DOHH2 (cell line): ENCODE results near the gene CATSPERD.
"Not testable (repeated sequence)": the region's sequence is repeated elsewhere in the genome, so short reads cannot be mapped to it uniquely, and the experiment has no call there.

Experiments used
- H3F3A ChIP-seq: fragments of 200-600 bp; sonication (generic), shearing (Covaris generic); 2 replicates; pipeline ENCODE4 v1.6.0; 2016; ENCODE audit warnings: antibody characterized with exemption, mild to moderate bottlenecking; ENCODE audit not compliant: control insufficient read depth, insufficient read depth
- H3K27ac ChIP-seq: fragments of 200-600 bp; sonication (generic); 2 replicates; pipeline ENCODE4 v1.5.1; 2014; ENCODE audit warnings: low read depth, mild to moderate bottlenecking, low read length, moderate library complexity
- H3K27me3 ChIP-seq: fragments of 200-600 bp; sonication (generic); 2 replicates; pipeline ENCODE4 v1.6.1; 2014; ENCODE audit warnings: mild to moderate bottlenecking, low read length, mixed read lengths; ENCODE audit not compliant: control insufficient read depth
- H3K36me3 ChIP-seq: fragments of 200-600 bp; sonication (generic); 2 replicates; pipeline ENCODE4 v1.6.1; 2014; ENCODE audit warnings: mild to moderate bottlenecking, low read length, moderate library complexity, mixed read lengths; ENCODE audit not compliant: control insufficient read depth
- H3K4me1 ChIP-seq: fragments of 200-600 bp; sonication (generic); 2 replicates; pipeline ENCODE4 v1.6.1; 2014; ENCODE audit warnings: mild to moderate bottlenecking, low read length, mixed read lengths; ENCODE audit not compliant: control insufficient read depth
- H3K4me2 ChIP-seq: fragments of 200-600 bp; sonication (generic); 2 replicates; pipeline ENCODE4 v1.6.0; 2014; ENCODE audit warnings: mild to moderate bottlenecking, low read length, moderate library complexity
- H3K4me3 ChIP-seq: fragments of 200-600 bp; sonication (generic); 2 replicates; pipeline ENCODE4 v1.5.1; 2014; ENCODE audit warnings: mild to moderate bottlenecking, low read length, mixed read lengths
- H3K79me2 ChIP-seq: fragments of 200-600 bp; sonication (generic); 2 replicates; pipeline ENCODE4 v1.6.1; 2014; ENCODE audit warnings: mild to moderate bottlenecking, low read length, mixed read lengths; ENCODE audit not compliant: control insufficient read depth
- H3K9me2 ChIP-seq: fragments of 200-600 bp; sonication (generic); replicated peaks from 2 replicates; pipeline ENCODE4 v1.6.1; 2014; ENCODE audit warnings: mild to moderate bottlenecking, low read length, mixed read lengths; ENCODE audit not compliant: control insufficient read depth
- H3K9me3 ChIP-seq: fragments of 200-600 bp; sonication (generic); 2 replicates; pipeline ENCODE4 v1.6.1; 2014; ENCODE audit warnings: antibody characterized with exemption, low read length, mixed read lengths; ENCODE audit not compliant: control insufficient read depth, insufficient read depth
- H4K20me1 ChIP-seq: fragments of 200-600 bp; sonication (generic); 2 replicates; pipeline ENCODE4 v1.6.0; 2014; ENCODE audit warnings: low read depth, mild to moderate bottlenecking, antibody characterized with exemption, low read length, moderate library complexity; ENCODE audit not compliant: control insufficient read depth, insufficient read depth
- CTCF ChIP-seq: fragments of 200-600 bp; sonication (generic); IDR thresholded peaks from one replicate; pipeline ENCODE4 v1.5.1; 2014; ENCODE audit warnings: antibody characterized with exemption, mild to moderate bottlenecking, low read depth, low read length; ENCODE audit not compliant: poor library complexity, severe bottlenecking
- EZH2phosphoT487 ChIP-seq: fragments of 200-600 bp; sonication (generic); IDR thresholded peaks from 2 replicates; pipeline ENCODE4 v1.6.1; 2017; ENCODE audit warnings: borderline replicate concordance, mild to moderate bottlenecking, antibody characterized with exemption, low read length, moderate library complexity, mixed read lengths

The CATSPERD gene

DNA sequence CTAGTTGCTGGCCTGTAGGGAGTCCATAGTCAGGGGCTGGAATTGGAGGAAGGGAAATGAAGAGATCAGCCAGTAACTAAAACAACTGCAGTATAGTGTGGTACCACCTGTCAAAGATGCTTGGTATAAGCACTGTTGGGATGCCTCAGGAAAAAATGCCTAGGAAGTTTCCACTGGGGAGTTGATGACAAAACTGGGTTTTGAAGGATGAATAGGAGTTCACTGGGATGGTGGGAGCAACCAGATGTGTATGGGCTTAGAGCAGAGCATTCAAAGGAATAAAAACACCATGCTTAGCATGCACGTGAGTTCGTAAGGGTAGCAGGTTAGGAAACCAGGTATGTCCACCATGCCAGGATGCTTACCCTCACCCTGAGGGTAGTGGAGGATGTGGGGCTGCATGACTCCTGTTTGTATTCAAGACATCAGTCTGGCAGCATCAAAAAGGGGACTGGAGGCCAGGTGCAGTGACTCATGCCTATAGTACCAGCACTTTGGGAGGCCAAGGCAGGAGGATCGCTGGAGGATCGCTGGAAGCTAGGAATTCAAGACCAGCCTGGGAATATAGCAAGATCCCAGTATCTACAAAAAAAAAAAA, 7.1 kb downstream of the CATSPERD start:
- no peak overlapping the region for H3K4me2 ChIP-seq
- no peak for TF ChIP-seq EZH2phosphoT487
- no peak for TF ChIP-seq CTCF
- H3K9me2 ChIP-seq, result no peaks in the 10 kb centered on the region
- no peak overlapping the region for H3K4me3 ChIP-seq
- H3K9me3 ChIP-seq, result no peaks in the 10 kb centered on the region
- no peak overlapping the region for H3K27ac ChIP-seq
- no peaks in the 10 kb centered on the region for H4K20me1 ChIP-seq
- H3K4me1 ChIP-seq, result no peaks in the 10 kb centered on the region
- H3K27me3 ChIP-seq, result no peaks in the 10 kb centered on the region
- H3F3A ChIP-seq, result no peaks in the 10 kb centered on the region
- H3K79me2 ChIP-seq, result no peaks in the 10 kb centered on the region
- H3K36me3 ChIP-seq, result no peaks in the 10 kb centered on the region

DNA sequence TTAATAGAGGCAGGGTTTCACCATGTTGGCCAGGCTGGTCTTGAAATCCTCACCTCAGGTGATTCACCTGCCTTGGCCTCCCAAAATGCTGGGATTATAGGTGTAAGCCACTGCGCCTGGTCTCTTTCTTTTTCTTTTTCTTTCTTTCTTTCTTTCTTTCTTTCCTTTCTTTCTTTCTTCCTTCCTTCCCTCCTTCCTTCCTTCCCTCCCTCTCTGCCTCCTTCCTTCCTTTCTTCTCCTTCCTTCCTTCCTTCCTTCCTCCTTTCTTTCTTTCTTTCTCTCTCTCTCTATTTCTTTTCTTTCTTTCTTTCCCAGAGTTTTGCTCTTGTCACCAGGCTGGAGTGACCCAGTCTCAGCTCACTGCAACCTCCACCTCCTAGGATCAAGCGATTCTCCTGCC, 12.7 kb downstream of the CATSPERD start:
- H3K27ac ChIP-seq, H3K9me3 ChIP-seq, H3K4me1 ChIP-seq, H4K20me1 ChIP-seq, H3K9me2 ChIP-seq, H3K36me3 ChIP-seq, H3K79me2 ChIP-seq, H3K4me2 ChIP-seq, H3K27me3 ChIP-seq, H3K4me3 ChIP-seq, H3F3A ChIP-seq: not testable (repeated sequence)

DNA sequence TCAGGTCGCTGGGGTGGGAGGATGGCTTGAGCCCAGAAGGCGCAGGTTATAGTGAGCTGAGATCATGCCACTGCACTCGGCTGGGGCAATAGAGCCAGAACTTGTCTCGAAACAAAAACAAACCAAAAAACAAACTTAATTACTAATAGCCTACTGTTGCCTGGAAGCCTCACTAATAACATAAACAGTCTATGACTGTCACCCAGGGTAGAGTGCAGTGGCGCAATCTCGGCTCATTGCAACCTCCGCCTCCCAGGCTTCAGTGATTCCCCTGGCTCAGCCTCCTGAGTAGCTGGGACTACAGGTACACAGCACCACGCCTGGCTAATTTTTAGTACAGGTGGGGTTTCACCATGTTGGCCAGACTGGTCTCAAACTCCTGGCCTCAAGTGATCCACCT, 18.0 kb downstream of the CATSPERD start:
- Histone ChIP-seq H3K27ac (no peak overlapping the region), H3F3A (no peaks in the 10 kb centered on the region), H3K4me2 (no peak overlapping the region), H3K9me2 (no peaks in the 10 kb centered on the region), H3K4me1 (no peaks in the 10 kb centered on the region), H3K27me3 (no peaks in the 10 kb centered on the region), H3K4me3 (no peak overlapping the region), H3K79me2 (no peaks in the 10 kb centered on the region), H4K20me1 (no peaks in the 10 kb centered on the region), H3K9me3 (no peaks in the 10 kb centered on the region), H3K36me3 (no peaks in the 10 kb centered on the region)
- TF ChIP-seq EZH2phosphoT487 (no peak), CTCF (no peak)

DNA sequence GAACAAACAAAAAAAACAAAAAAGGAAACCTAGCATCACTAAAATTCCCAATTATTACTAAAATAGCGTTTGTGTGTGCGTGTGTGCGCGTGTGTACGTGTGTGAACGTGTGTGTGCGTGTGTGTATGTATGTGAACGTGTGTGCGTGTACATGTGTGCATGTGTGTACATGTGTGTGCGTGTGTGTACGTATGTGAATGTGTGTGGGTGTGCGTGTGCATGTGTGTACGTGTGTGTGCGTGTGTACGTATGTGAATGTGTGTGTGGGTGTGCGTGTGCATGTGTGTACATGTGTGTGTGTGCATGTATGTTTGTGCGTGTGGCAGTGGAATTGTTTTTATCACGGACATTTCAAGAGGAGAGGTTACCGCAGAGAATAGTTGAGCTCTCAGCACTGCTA, 21.6 kb downstream of the CATSPERD start:
- Histone ChIP-seq H3K79me2 (no peaks in the 10 kb centered on the region), H3K9me3 (no peaks in the 10 kb centered on the region), H3K27ac (no peak overlapping the region), H3K9me2 (no peaks in the 10 kb centered on the region), H3K4me2 (no peak overlapping the region), H3K27me3 (no peaks in the 10 kb centered on the region), H4K20me1 (no peaks in the 10 kb centered on the region), H3K4me3 (no peak overlapping the region), H3K36me3 (no peaks in the 10 kb centered on the region), H3K4me1 (no peaks in the 10 kb centered on the region), H3F3A (no peaks in the 10 kb centered on the region)
- TF ChIP-seq EZH2phosphoT487 (no peak), CTCF (no peak)
